Fibroblast of the aortic adventitia (primary cell): ENCODE results near the gene MAP7D3. TPM values are rescaled to one million over a fixed set of nuclear protein-coding genes. Genes with fewer than 3 reads are reported as not detected.

Source experiments
- DNase-seq: peaks from one replicate; pipeline ENCODE4 v3.0.0-alpha.2; 2010; ENCODE audit warnings: low read depth
- H3K4me3 ChIP-seq: 2 replicates; pipeline ENCODE4 v1.5.1; 2011; ENCODE audit warnings: low read depth, mild to moderate bottlenecking, control low read depth, low read length, moderate library complexity
- CTCF ChIP-seq: IDR thresholded peaks from 2 replicates; pipeline ENCODE4 v1.5.1; 2011; ENCODE audit warnings: mild to moderate bottlenecking, low read length, control low read depth, inconsistent platforms; ENCODE audit not compliant: insufficient read depth
- total RNA-seq: library from RNA; depleted of rRNA; stranded (reverse); fragments of >200 nt; gene quantifications from 2 replicates; pipeline ENCODE4 v1.2.3, GENCODE V29; 2012; ENCODE audit warnings: low replicate concordance

Gene MAP7D3
- total RNA-seq, 1 donor = 18.6 TPM

- no peak overlapping the region for H3K4me3 ChIP-seq
- TF ChIP-seq CTCF = no peak
- no peak for DNase-seq
Observed at GRCh38 chrX:136194536-136194935, 56.7 kb downstream of the MAP7D3 start.

GRCh38 chrX:136193771-136194170 lies 57.4 kb downstream of the MAP7D3 start:
- no peak for DNase-seq
- TF ChIP-seq CTCF = no peak
- no peak overlapping the region for H3K4me3 ChIP-seq

- H3K4me3 ChIP-seq = no peak overlapping the region
- no peak for TF ChIP-seq CTCF
- DNase-seq = peak; percentile 86
Observed at GRCh38 chrX:136192839-136193414, 58.3 kb downstream of the MAP7D3 start.

GRCh38 chrX:136192135-136192534 lies 59.1 kb downstream of the MAP7D3 start:
- no peak for TF ChIP-seq CTCF

GRCh38 chrX:136191171-136191570 lies 60.0 kb downstream of the MAP7D3 start:
- no peak for TF ChIP-seq CTCF
- no peak overlapping the region for H3K4me3 ChIP-seq
- no peak for DNase-seq

More at GRCh38 chrX:136192135-136192534, 59.1 kb downstream of the MAP7D3 start:
- no peak for DNase-seq
- H3K4me3 ChIP-seq = no peak overlapping the region

GRCh38 chrX:136190038-136190713 lies 61.0 kb downstream of the MAP7D3 start:
- H3K4me3 ChIP-seq = no peak overlapping the region
- TF ChIP-seq CTCF = no peak
- no peak for DNase-seq
